GM12891 (cell line): Measurements from ENCODE around the gene ASB2.

Experiments used
- POLR2A ChIP-seq: IDR thresholded peaks from 2 replicates; pipeline ENCODE4 v1.6.1; 2011; ENCODE audit warnings: low read depth, low read length, control low read depth
- POLR2AphosphoS5 ChIP-seq: IDR thresholded peaks from 2 replicates; pipeline ENCODE4 v1.6.1; 2011; ENCODE audit warnings: low read depth, low read length, control low read depth
- SPI1 ChIP-seq: IDR thresholded peaks from 2 replicates; pipeline ENCODE4 v1.6.1; 2011; ENCODE audit warnings: low read depth, low read length, control low read depth
- TAF1 ChIP-seq: IDR thresholded peaks from 2 replicates; pipeline ENCODE4 v1.6.1; 2011; ENCODE audit warnings: low read depth, low read length, control low read depth

- no peak for TF ChIP-seq POLR2A
- TF ChIP-seq TAF1, result no peak
- TF ChIP-seq POLR2AphosphoS5, result no peak
- no peak for TF ChIP-seq SPI1
Measured at GRCh38 chr14:93940437-93940836, 35.9 kb downstream of the ASB2 start.
